Chondrocyte (in vitro differentiated cells): ENCODE measurements around the gene CREB5. TPM values are rescaled to one million over a fixed set of nuclear protein-coding genes. Genes with fewer than 3 reads are reported as not detected.
"Not testable (repeated sequence)": the region's sequence is repeated elsewhere in the genome, so short reads cannot be mapped to it uniquely, and the experiment has no call there.

ENCODE experiments used
- DNase-seq: peaks from one replicate; pipeline ENCODE4 v3.0.0; 2021; ENCODE audit warnings: mixed read lengths, low spot score
- H3K27ac Mint-ChIP-seq: one replicate; pipeline ENCODE4 v1.8.0; 2021; ENCODE audit warnings: mild to moderate bottlenecking, moderate library complexity, mixed read lengths; ENCODE audit not compliant: unreplicated experiment
- H3K27me3 Mint-ChIP-seq: 2 replicates; pipeline ENCODE4 v1.8.0; 2021; ENCODE audit warnings: low read depth, mixed read lengths
- H3K36me3 Mint-ChIP-seq: 2 replicates; pipeline ENCODE4 v1.8.0; 2021; ENCODE audit warnings: low read depth, mixed read lengths
- H3K4me1 Mint-ChIP-seq: 2 replicates; pipeline ENCODE4 v1.8.0; 2021; ENCODE audit warnings: low read depth, mild to moderate bottlenecking, mixed read lengths
- H3K4me3 Mint-ChIP-seq: one replicate; pipeline ENCODE4 v1.8.0; 2021; ENCODE audit warnings: mild to moderate bottlenecking, moderate library complexity, mixed read lengths; ENCODE audit not compliant: unreplicated experiment
- H3K9me3 Mint-ChIP-seq: 2 replicates; pipeline ENCODE4 v1.8.0; 2021; ENCODE audit warnings: low read depth, mixed read lengths
- total RNA-seq: library from RNA; stranded (reverse); gene quantifications from 3 replicates; pipeline ENCODE4 v1.2.1, GENCODE V29; 2021
- TF ChIP-seq, protein P1 (sequence below): fragments of 200-600 bp; sonication (generic); IDR thresholded peaks from 2 replicates; pipeline ENCODE4 v1.5.0; 2021; ENCODE audit warnings: antibody characterized with exemption, mild to moderate bottlenecking, moderate library complexity

Gene CREB5
- total RNA-seq, 1 donor from 2014 or later = 8.2 TPM

DNA sequence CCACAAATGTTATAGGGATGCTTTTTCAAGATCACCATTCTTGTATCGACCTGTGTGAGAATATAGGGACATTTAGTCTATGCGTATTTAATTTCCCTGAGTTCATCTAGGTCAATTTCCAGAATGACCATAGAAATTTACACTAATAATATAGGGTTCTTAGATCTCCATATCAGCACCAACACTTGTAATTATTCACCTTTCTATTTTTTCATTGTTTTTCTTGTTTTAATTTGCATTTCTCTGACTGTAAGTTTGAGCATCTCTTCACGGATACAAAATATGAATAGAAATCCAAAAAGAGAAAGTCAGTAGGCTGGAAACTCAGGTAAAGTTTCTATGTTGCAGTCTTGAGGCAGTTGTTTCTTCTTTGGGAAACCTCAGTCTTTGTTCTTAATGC lies 134.8 kb downstream of the CREB5 start:
- H3K27me3 Mint-ChIP-seq = peaks cover 5% of the 10 kb centered on the region
- no peak overlapping the region for H3K4me3 Mint-ChIP-seq
- peaks cover 11% of the 10 kb centered on the region for H3K36me3 Mint-ChIP-seq
- no peak for DNase-seq
- TF ChIP-seq, protein P1, sequence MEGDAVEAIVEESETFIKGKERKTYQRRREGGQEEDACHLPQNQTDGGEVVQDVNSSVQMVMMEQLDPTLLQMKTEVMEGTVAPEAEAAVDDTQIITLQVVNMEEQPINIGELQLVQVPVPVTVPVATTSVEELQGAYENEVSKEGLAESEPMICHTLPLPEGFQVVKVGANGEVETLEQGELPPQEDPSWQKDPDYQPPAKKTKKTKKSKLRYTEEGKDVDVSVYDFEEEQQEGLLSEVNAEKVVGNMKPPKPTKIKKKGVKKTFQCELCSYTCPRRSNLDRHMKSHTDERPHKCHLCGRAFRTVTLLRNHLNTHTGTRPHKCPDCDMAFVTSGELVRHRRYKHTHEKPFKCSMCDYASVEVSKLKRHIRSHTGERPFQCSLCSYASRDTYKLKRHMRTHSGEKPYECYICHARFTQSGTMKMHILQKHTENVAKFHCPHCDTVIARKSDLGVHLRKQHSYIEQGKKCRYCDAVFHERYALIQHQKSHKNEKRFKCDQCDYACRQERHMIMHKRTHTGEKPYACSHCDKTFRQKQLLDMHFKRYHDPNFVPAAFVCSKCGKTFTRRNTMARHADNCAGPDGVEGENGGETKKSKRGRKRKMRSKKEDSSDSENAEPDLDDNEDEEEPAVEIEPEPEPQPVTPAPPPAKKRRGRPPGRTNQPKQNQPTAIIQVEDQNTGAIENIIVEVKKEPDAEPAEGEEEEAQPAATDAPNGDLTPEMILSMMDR = no peak
- H3K27ac Mint-ChIP-seq = no peak overlapping the region
- H3K4me1 Mint-ChIP-seq = peaks cover 5% of the 10 kb centered on the region
- peaks cover 19% of the 10 kb centered on the region for H3K9me3 Mint-ChIP-seq

GRCh38 chr7:28548416-28548815 lies 136.1 kb downstream of the CREB5 start:
- Mint-ChIP-seq H3K9me3 (peaks cover 19% of the 10 kb centered on the region), H3K4me3 (no peak overlapping the region), H3K36me3 (peaks cover 11% of the 10 kb centered on the region), H3K4me1 (peaks cover 5% of the 10 kb centered on the region), H3K27ac (no peak overlapping the region), H3K27me3 (peaks cover 5% of the 10 kb centered on the region)
- DNase-seq = no peak
- TF ChIP-seq, protein P1 = no peak

GRCh38 chr7:28549998-28550397 lies 137.7 kb downstream of the CREB5 start:
- H3K27me3 Mint-ChIP-seq = peaks cover 5% of the 10 kb centered on the region
- H3K4me3 Mint-ChIP-seq = no peak overlapping the region
- TF ChIP-seq, protein P1 = no peak
- peaks cover 11% of the 10 kb centered on the region for H3K36me3 Mint-ChIP-seq
- H3K27ac Mint-ChIP-seq = no peak overlapping the region
- peaks cover 5% of the 10 kb centered on the region for H3K4me1 Mint-ChIP-seq
- no peak for DNase-seq
- H3K9me3 Mint-ChIP-seq = peaks cover 19% of the 10 kb centered on the region

GRCh38 chr7:28550580-28551186 lies 138.4 kb downstream of the CREB5 start:
- Mint-ChIP-seq H3K4me3 (no peak overlapping the region), H3K27me3 (peaks cover 5% of the 10 kb centered on the region), H3K4me1 (peaks cover 5% of the 10 kb centered on the region), H3K9me3 (peaks cover 18% of the 10 kb centered on the region), H3K36me3 (peaks cover 10% of the 10 kb centered on the region), H3K27ac (no peak overlapping the region)
- DNase-seq = no peak
- TF ChIP-seq, protein P1 = no peak

DNA sequence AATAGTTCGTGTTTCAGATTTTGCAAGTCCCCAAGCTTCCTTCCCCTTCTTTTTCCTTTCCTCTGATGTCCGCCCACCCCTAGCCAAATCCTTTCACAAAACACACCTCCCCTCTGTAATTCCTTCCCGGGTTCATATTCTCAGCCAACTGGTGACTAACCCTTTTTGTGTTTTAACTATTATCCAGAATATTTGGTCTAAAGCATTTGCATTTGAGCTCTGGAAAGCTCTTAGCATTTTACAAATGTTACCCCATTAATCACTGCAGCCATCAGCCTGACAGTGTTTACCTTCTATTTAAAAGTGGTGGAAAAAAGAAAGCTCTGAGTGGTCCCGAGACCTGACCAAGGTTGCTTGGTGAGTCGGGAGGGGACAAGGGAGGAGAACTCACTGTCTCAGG lies 139.0 kb downstream of the CREB5 start:
- Mint-ChIP-seq H3K4me1 (peaks cover 5% of the 10 kb centered on the region), H3K27ac (no peak overlapping the region), H3K4me3 (no peak overlapping the region), H3K36me3 (peaks cover 4% of the 10 kb centered on the region), H3K27me3 (peaks cover 5% of the 10 kb centered on the region), H3K9me3 (peaks cover 11% of the 10 kb centered on the region)
- TF ChIP-seq, protein P1 = no peak
- DNase-seq = no peak

- not testable (repeated sequence) for H3K4me1 Mint-ChIP-seq, H3K36me3 Mint-ChIP-seq, H3K9me3 Mint-ChIP-seq, H3K4me3 Mint-ChIP-seq, H3K27ac Mint-ChIP-seq, DNase-seq, H3K27me3 Mint-ChIP-seq
These were observed 139.4 kb downstream of the CREB5 start for GRCh38 chr7:28551766-28552165.
